HEK293 (cell line): Measurements from ENCODE around the gene SLF2.

Source experiments
- KLF10 ChIP-seq: fragments of 450-650 bp; IDR thresholded peaks from 2 replicates; pipeline ENCODE4 v1.5.1; 2018; ENCODE audit warnings: missing biosample characterization, mild to moderate bottlenecking, missing genetic modification characterization
- KLF16 ChIP-seq: fragments of 450-650 bp; formaldehyde crosslinking; IDR thresholded peaks from 2 replicates; pipeline ENCODE4 v1.5.1; 2017; ENCODE audit warnings: missing biosample characterization, missing genetic modification characterization
- KLF9 ChIP-seq: fragments of 450-650 bp; formaldehyde crosslinking; IDR thresholded peaks from 2 replicates; pipeline ENCODE4 v1.5.1; 2016; ENCODE audit warnings: missing biosample characterization, missing genetic modification characterization, low read depth
- RBAK ChIP-seq: fragments of 450-650 bp; formaldehyde crosslinking; IDR thresholded peaks from 2 replicates; pipeline ENCODE4 v1.5.1; 2016; ENCODE audit warnings: missing biosample characterization, missing genetic modification characterization
- SETDB1 ChIP-seq: IDR thresholded peaks from one replicate; pipeline ENCODE4 v1.6.1; 2017; ENCODE audit warnings: mild to moderate bottlenecking, low read length, moderate library complexity, mixed read lengths; ENCODE audit not compliant: insufficient read length
- ZBTB10 ChIP-seq: fragments of 450-650 bp; formaldehyde crosslinking; IDR thresholded peaks from 2 replicates; pipeline ENCODE4 v1.5.1; 2016; ENCODE audit warnings: missing biosample characterization, missing genetic modification characterization
- ZBTB20 ChIP-seq: fragments of 450-650 bp; formaldehyde crosslinking; IDR thresholded peaks from 2 replicates; pipeline ENCODE4 v1.5.1; 2016; ENCODE audit warnings: missing biosample characterization, missing genetic modification characterization
- ZBTB7A ChIP-seq: fragments of 450-650 bp; formaldehyde crosslinking; IDR thresholded peaks from 2 replicates; pipeline ENCODE4 v1.5.1; 2016; ENCODE audit warnings: low read depth, missing biosample characterization, missing genetic modification characterization
- ZNF133 ChIP-seq: fragments of 450-650 bp; formaldehyde crosslinking; IDR thresholded peaks from 2 replicates; pipeline ENCODE4 v1.5.1; 2016; ENCODE audit warnings: missing biosample characterization, missing genetic modification characterization
- ZNF19 ChIP-seq: fragments of 450-650 bp; formaldehyde crosslinking; IDR thresholded peaks from 2 replicates; pipeline ENCODE4; 2016; ENCODE audit warnings: missing biosample characterization, missing genetic modification characterization, low read depth
- ZNF2 ChIP-seq: fragments of 450-650 bp; formaldehyde crosslinking; IDR thresholded peaks from 2 replicates; pipeline ENCODE4 v1.5.1; 2016; ENCODE audit warnings: missing biosample characterization, missing genetic modification characterization
- ZNF239 ChIP-seq: fragments of 450-650 bp; formaldehyde crosslinking; IDR thresholded peaks from 2 replicates; pipeline ENCODE4 v1.5.1; 2016; ENCODE audit warnings: missing biosample characterization, missing genetic modification characterization
- ZNF248 ChIP-seq: fragments of 450-650 bp; formaldehyde crosslinking; IDR thresholded peaks from 2 replicates; pipeline ENCODE4 v1.5.1; 2017; ENCODE audit warnings: missing biosample characterization, missing genetic modification characterization
- ZNF311 ChIP-seq: fragments of 450-650 bp; formaldehyde crosslinking; IDR thresholded peaks from 2 replicates; pipeline ENCODE4 v1.5.1; 2017; ENCODE audit warnings: missing biosample characterization, missing genetic modification characterization, borderline replicate concordance
- ZNF423 ChIP-seq: fragments of 450-650 bp; formaldehyde crosslinking; IDR thresholded peaks from 2 replicates; pipeline ENCODE4 v1.5.1; 2016; ENCODE audit warnings: missing biosample characterization, missing genetic modification characterization
- ZNF521 ChIP-seq: fragments of 450-650 bp; formaldehyde crosslinking; IDR thresholded peaks from 2 replicates; pipeline ENCODE4 v1.5.1; 2017; ENCODE audit warnings: missing biosample characterization, mild to moderate bottlenecking, missing genetic modification characterization
- ZNF549 ChIP-seq: fragments of 450-650 bp; IDR thresholded peaks from 2 replicates; pipeline ENCODE4 v1.5.1; 2018; ENCODE audit warnings: missing biosample characterization, missing genetic modification characterization, mild to moderate bottlenecking, inconsistent platforms, moderate library complexity
- ZNF560 ChIP-seq: fragments of 450-650 bp; formaldehyde crosslinking; IDR thresholded peaks from 2 replicates; pipeline ENCODE4 v1.5.1; 2017; ENCODE audit warnings: missing biosample characterization, missing genetic modification characterization, borderline replicate concordance
- ZNF600 ChIP-seq: fragments of 450-650 bp; formaldehyde crosslinking; IDR thresholded peaks from 2 replicates; pipeline ENCODE4 v1.5.1; 2016; ENCODE audit warnings: missing biosample characterization, missing genetic modification characterization
- ZNF621 ChIP-seq: fragments of 450-650 bp; formaldehyde crosslinking; IDR thresholded peaks from 2 replicates; pipeline ENCODE4 v1.5.1; 2017; ENCODE audit warnings: missing biosample characterization, missing genetic modification characterization
- ZNF629 ChIP-seq: fragments of 450-650 bp; formaldehyde crosslinking; IDR thresholded peaks from 2 replicates; pipeline ENCODE4 v1.5.1; 2017; ENCODE audit warnings: missing biosample characterization, missing genetic modification characterization
- ZNF692 ChIP-seq: fragments of 450-650 bp; formaldehyde crosslinking; IDR thresholded peaks from 2 replicates; pipeline ENCODE4 v1.5.1; 2016; ENCODE audit warnings: missing biosample characterization, missing genetic modification characterization
- ZNF704 ChIP-seq: fragments of 450-650 bp; formaldehyde crosslinking; IDR thresholded peaks from 2 replicates; pipeline ENCODE4 v1.5.1; 2016; ENCODE audit warnings: missing biosample characterization, missing genetic modification characterization
- ZSCAN23 ChIP-seq: fragments of 450-650 bp; formaldehyde crosslinking; IDR thresholded peaks from 2 replicates; pipeline ENCODE4 v1.5.1; 2016; ENCODE audit warnings: missing biosample characterization, missing genetic modification characterization
- ZXDB ChIP-seq: fragments of 450-650 bp; formaldehyde crosslinking; IDR thresholded peaks from 2 replicates; pipeline ENCODE4 v1.5.1; 2016; ENCODE audit warnings: missing biosample characterization, missing genetic modification characterization
- TF ChIP-seq, protein P1 (sequence below): fragments of 450-650 bp; formaldehyde crosslinking; IDR thresholded peaks from 2 replicates; pipeline ENCODE4 v1.5.1; 2016; ENCODE audit warnings: missing biosample characterization, missing genetic modification characterization
- TF ChIP-seq, protein P2 (sequence below): fragments of 450-650 bp; formaldehyde crosslinking; IDR thresholded peaks from 2 replicates; pipeline ENCODE4 v1.5.1; 2016; ENCODE audit warnings: missing biosample characterization, missing genetic modification characterization, low read depth
- TF ChIP-seq, protein P3 (sequence below): fragments of 450-650 bp; formaldehyde crosslinking; IDR thresholded peaks from 2 replicates; pipeline ENCODE4 v1.5.1; 2017; ENCODE audit warnings: missing biosample characterization, missing genetic modification characterization

SLF2 gene

DNA sequence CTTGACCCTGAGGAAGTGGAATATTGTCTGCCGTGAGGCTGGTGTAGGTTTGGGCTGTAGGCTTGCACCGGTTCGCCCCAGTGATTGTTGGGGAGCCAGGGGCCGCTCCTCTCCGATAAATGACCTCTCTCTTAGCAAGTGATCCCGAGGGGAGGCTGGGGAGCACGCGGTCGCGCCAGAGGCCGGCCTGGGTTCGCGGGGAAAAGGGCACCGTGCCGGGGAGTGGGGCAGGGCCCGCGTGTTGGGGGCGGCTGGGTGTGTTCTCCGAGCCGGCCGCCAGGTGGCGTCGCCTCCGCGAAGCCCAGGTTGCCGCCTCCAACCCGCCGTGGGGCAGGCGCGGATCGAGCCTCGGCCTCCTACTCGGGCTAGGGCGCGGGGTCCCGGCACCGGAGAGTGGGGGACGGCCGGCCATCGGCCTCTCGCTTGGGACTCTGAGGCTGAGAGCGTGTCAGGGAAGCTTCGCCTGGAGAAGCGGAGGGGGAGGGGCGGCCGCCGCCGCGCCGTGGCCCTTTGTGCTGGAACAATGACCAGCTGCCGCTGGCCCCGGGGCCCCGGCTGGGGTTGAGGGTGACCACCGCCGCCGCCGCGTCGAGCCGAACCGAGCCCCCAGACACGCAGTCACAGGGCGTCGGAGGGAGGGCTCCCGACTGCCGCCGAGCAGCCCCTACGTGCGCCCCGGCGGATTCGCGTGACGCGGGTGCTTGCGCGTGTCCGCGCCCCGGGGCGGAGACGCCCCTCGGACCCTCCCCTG is 86.4 kb downstream of the SLF2 start (continued):
- TF ChIP-seq, protein P1, sequence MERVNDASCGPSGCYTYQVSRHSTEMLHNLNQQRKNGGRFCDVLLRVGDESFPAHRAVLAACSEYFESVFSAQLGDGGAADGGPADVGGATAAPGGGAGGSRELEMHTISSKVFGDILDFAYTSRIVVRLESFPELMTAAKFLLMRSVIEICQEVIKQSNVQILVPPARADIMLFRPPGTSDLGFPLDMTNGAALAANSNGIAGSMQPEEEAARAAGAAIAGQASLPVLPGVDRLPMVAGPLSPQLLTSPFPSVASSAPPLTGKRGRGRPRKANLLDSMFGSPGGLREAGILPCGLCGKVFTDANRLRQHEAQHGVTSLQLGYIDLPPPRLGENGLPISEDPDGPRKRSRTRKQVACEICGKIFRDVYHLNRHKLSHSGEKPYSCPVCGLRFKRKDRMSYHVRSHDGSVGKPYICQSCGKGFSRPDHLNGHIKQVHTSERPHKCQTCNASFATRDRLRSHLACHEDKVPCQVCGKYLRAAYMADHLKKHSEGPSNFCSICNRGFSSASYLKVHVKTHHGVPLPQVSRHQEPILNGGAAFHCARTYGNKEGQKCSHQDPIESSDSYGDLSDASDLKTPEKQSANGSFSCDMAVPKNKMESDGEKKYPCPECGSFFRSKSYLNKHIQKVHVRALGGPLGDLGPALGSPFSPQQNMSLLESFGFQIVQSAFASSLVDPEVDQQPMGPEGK (tag by site-specific recombination) = peak; percentile 85
- peak; percentile 69 for TF ChIP-seq KLF10 (tag by site-specific recombination)
- TF ChIP-seq ZBTB7A (tag by site-specific recombination) = no peak; the same call in none of the 2 replicates
- 0 out of 2 replicates have a peak, but pooled peaks have one; percentile 12 for TF ChIP-seq ZNF239 (tag by site-specific recombination)
- no peak for TF ChIP-seq SETDB1
- no peak for TF ChIP-seq ZNF133 (tag by site-specific recombination)
- no peak for TF ChIP-seq RBAK (tag by site-specific recombination)
- TF ChIP-seq KLF9 (tag by site-specific recombination) = peak; percentile 81
- TF ChIP-seq ZNF692 (tag by site-specific recombination) = peak; percentile 68
- TF ChIP-seq ZBTB20 (tag by site-specific recombination) = peak; percentile 96
- TF ChIP-seq ZNF423 (tag by site-specific recombination) = 0 out of 2 replicates have a peak, but pooled peaks have one; percentile 8
- TF ChIP-seq ZSCAN23 (tag by site-specific recombination) = no peak
- TF ChIP-seq ZNF19 (tag by site-specific recombination) = no peak
- TF ChIP-seq, protein P2, sequence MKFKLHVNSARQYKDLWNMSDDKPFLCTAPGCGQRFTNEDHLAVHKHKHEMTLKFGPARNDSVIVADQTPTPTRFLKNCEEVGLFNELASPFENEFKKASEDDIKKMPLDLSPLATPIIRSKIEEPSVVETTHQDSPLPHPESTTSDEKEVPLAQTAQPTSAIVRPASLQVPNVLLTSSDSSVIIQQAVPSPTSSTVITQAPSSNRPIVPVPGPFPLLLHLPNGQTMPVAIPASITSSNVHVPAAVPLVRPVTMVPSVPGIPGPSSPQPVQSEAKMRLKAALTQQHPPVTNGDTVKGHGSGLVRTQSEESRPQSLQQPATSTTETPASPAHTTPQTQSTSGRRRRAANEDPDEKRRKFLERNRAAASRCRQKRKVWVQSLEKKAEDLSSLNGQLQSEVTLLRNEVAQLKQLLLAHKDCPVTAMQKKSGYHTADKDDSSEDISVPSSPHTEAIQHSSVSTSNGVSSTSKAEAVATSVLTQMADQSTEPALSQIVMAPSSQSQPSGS (tag by site-specific recombination) = no peak
- TF ChIP-seq ZNF560 = no peak
- peak; percentile 79 for TF ChIP-seq ZBTB10 (tag by site-specific recombination)
- peak; percentile 24; the same call in 1 of the 2 replicates for TF ChIP-seq ZNF629
- TF ChIP-seq ZNF311 (tag by site-specific recombination) = no peak
- no peak for TF ChIP-seq ZNF704 (tag by site-specific recombination)
- peak; percentile 74; the same call in 1 of the 2 replicates for TF ChIP-seq KLF16 (tag by site-specific recombination)
- TF ChIP-seq, protein P3, sequence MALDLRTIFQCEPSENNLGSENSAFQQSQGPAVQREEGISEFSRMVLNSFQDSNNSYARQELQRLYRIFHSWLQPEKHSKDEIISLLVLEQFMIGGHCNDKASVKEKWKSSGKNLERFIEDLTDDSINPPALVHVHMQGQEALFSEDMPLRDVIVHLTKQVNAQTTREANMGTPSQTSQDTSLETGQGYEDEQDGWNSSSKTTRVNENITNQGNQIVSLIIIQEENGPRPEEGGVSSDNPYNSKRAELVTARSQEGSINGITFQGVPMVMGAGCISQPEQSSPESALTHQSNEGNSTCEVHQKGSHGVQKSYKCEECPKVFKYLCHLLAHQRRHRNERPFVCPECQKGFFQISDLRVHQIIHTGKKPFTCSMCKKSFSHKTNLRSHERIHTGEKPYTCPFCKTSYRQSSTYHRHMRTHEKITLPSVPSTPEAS (tag by site-specific recombination) = 0 out of 2 replicates have a peak, but pooled peaks have one; percentile 8
- TF ChIP-seq ZNF521 = no peak
- no peak for TF ChIP-seq ZNF621 (tag by site-specific recombination)
- peak; percentile 67; the same call in 1 of the 2 replicates for TF ChIP-seq ZNF2 (tag by site-specific recombination)
- TF ChIP-seq ZNF248 (tag by site-specific recombination) = no peak
- TF ChIP-seq ZNF549 (tag by site-specific recombination) = no peak
- TF ChIP-seq ZXDB (tag by site-specific recombination) = peak; percentile 60
- TF ChIP-seq ZNF600 (tag by site-specific recombination) = peak; percentile 28; the same call in 1 of the 2 replicates
